GM21515 (cell line): ENCODE measurements around the gene EFCAB9.
"Not testable (repeated sequence)": the region's sequence is repeated elsewhere in the genome, so short reads cannot be mapped to it uniquely, and the experiment has no call there.

Source experiments
- ATAC-seq: cut with Tn5 transposase; IDR thresholded peaks from one replicate; pipeline ENCODE4 v1.9.1; 2021; ENCODE audit not compliant: unreplicated experiment

Gene EFCAB9

GRCh38 chr5:172193872-172194271 lies at the start of gene EFCAB9:
Gene EFCAB9, plus strand, starts transcription at chr5:172194172. Its CDS starts 1 bp downstream, at chr5:172194173.
- no peak for ATAC-seq

- ATAC-seq: no peak
These were observed 49.6 kb upstream of the EFCAB9 start for GRCh38 chr5:172144291-172144815.

GRCh38 chr5:172144931-172145869 lies 48.8 kb upstream of the EFCAB9 start:
- no peak for ATAC-seq

GRCh38 chr5:172145870-172146747 lies 47.9 kb upstream of the EFCAB9 start:
- no peak for ATAC-seq

- no peak for ATAC-seq
These were observed 47.3 kb upstream of the EFCAB9 start for GRCh38 chr5:172146748-172147092.

GRCh38 chr5:172147857-172148256 lies 46.1 kb upstream of the EFCAB9 start:
- no peak for ATAC-seq

GRCh38 chr5:172148381-172148780 lies 45.6 kb upstream of the EFCAB9 start:
- no peak for ATAC-seq

- no peak for ATAC-seq
These were observed 44.9 kb upstream of the EFCAB9 start for GRCh38 chr5:172149073-172149472.

- ATAC-seq: not testable (repeated sequence)
These were observed 44.5 kb upstream of the EFCAB9 start for GRCh38 chr5:172149481-172149880.

GRCh38 chr5:172150514-172151425 lies 43.2 kb upstream of the EFCAB9 start:
- ATAC-seq: peak; percentile 69

GRCh38 chr5:172151661-172152210 lies 42.2 kb upstream of the EFCAB9 start:
- ATAC-seq: no peak

- no peak for ATAC-seq
These were observed 40.3 kb upstream of the EFCAB9 start for GRCh38 chr5:172153695-172154094.

GRCh38 chr5:172155101-172155500 lies 38.9 kb upstream of the EFCAB9 start:
- not testable (repeated sequence) for ATAC-seq

GRCh38 chr5:172156541-172156994 lies 37.4 kb upstream of the EFCAB9 start:
- no peak for ATAC-seq

GRCh38 chr5:172159016-172159415 lies 35.0 kb upstream of the EFCAB9 start:
- ATAC-seq: no peak

GRCh38 chr5:172160506-172160905 lies 33.5 kb upstream of the EFCAB9 start:
- no peak for ATAC-seq

- no peak for ATAC-seq
These were observed 31.5 kb upstream of the EFCAB9 start for GRCh38 chr5:172162323-172162986.

- no peak for ATAC-seq
These were observed 31.0 kb upstream of the EFCAB9 start for GRCh38 chr5:172162987-172163343.

GRCh38 chr5:172163346-172163745 lies 30.6 kb upstream of the EFCAB9 start:
- no peak for ATAC-seq

GRCh38 chr5:172164769-172165212 lies 29.2 kb upstream of the EFCAB9 start:
- no peak for ATAC-seq
